ENCODE results near the gene ADAM10. TPM values are rescaled to one million over a fixed set of nuclear protein-coding genes. Genes with fewer than 3 reads are reported as not detected.

Gene ADAM10
- total and polyA plus RNA-seq, 2 of the 8 experiments (the other 6 are each of a cell fraction or from before 2014, with no cell fraction given) = 46.5 to 163 TPM

- Histone ChIP-seq H3K14ac (ENCODE audit: insufficient read length) (no peak overlapping the region), H3K18ac (ENCODE audit: extremely low read depth, low read length) (no peak overlapping the region), H4K8ac (ENCODE audit: extremely low read depth, insufficient read depth, low read length) (no peak overlapping the region), H3K4me1 (replicated peaks in 1 of 4; ENCODE audit: control insufficient read depth in 3 of 4, insufficient read depth in 4 of 4, low read length in 3 of 4) (no peaks in the 10 kb centered on the region), H4K20me1 (replicated peaks in 1 of 2; ENCODE audit: control insufficient read depth in 1 of 2, insufficient read depth in 2 of 2, low read length in 2 of 2) (no peaks in the 10 kb centered on the region), H3K79me2 (ENCODE audit: control insufficient read depth in 1 of 2, insufficient read depth in 2 of 2, low read length in 2 of 2) (no peaks in the 10 kb centered on the region), H3K56ac (replicated peaks; ENCODE audit: insufficient read length, low read depth, low read length) (no peak overlapping the region), H2BK12ac (ENCODE audit: low read depth, low read length) (no peak overlapping the region), H2BK120ac (replicated peaks; ENCODE audit: low read depth, low read length) (no peak overlapping the region), H3K79me1 (ENCODE audit: low read depth, low read length) (no peaks in the 10 kb centered on the region), H2AFZ (ENCODE audit: low read length) (no peak overlapping the region), H3K4me2 (ENCODE audit: insufficient read depth in 1 of 2, low read depth in 2 of 2, low read length in 2 of 2) (no peak overlapping the region), H4K5ac (ENCODE audit: insufficient read length, low read depth, low read length) (no peak overlapping the region), H3K23ac (ENCODE audit: insufficient read length) (no peak overlapping the region), H3K4me3 (ENCODE audit: extremely low read depth in 1 of 4, insufficient read depth in 2 of 4, low read depth in 3 of 4, low read length in 4 of 4) (no peak overlapping the region), H2BK5ac (ENCODE audit: low read depth, low read length) (no peak overlapping the region), H3K27ac (ENCODE audit: low read depth, low read length) (no peak overlapping the region), H2AK5ac (ENCODE audit: low read depth, low read length) (no peak overlapping the region), H4K91ac (replicated peaks; ENCODE audit: insufficient read length, low read length) (no peak overlapping the region), H2BK20ac (ENCODE audit: low read length) (no peak overlapping the region), H3K23me2 (ENCODE audit: low read depth, low read length) (no peaks in the 10 kb centered on the region), H3K36me3 (ENCODE audit: control insufficient read depth in 2 of 4, insufficient read depth in 4 of 4, low read length in 3 of 4) (no peaks in the 10 kb centered on the region), H2BK15ac (ENCODE audit: low read length) (no peak overlapping the region), H3K27me3 (replicated peaks in 1 of 4; ENCODE audit: control insufficient read depth in 3 of 4, extremely low read depth in 1 of 4, insufficient read depth in 3 of 4, low read length in 3 of 4) (no peaks in the 10 kb centered on the region), H3K9ac (replicated peaks in 1 of 4; ENCODE audit: extremely low read depth in 1 of 4, low read depth in 3 of 4, low read length in 3 of 4) (no peak overlapping the region), H3K9me3 (ENCODE audit: insufficient read depth in 2 of 2, low read depth in 1 of 2, low read length in 1 of 2) (no peaks in the 10 kb centered on the region), H3K4ac (replicated peaks; ENCODE audit: insufficient read length, low read depth, low read length) (no peak overlapping the region)
- CTCF ChIA-PET (ENCODE audit: partially characterized antibody) = interaction anchor here (0.7 to 1.9 kb wide), 9 partner anchors 9 to 354 kb away, joined by 3 to 6 read pairs (median 5); no protein-coding TSS in a partner anchor
- FAIRE-seq (no peak), DNase-seq (ENCODE audit: low read depth in 1 of 2, low spot score in 2 of 2) (no peak)
- 90% methylated on average over 4 of the region's 4 CpGs; no CpG with 5 or more reads in 1 of the 2 experiments for WGBS, 2 experiments (ENCODE audit: extremely low coverage in 1 of 2, insufficient coverage in 1 of 2, insufficient read length in 1 of 2, insufficient replicate concordance in 2 of 2, low coverage in 1 of 2, low lambda C conversion rate in 2 of 2, missing lambda C conversion rate in 1 of 2)
- POLR2A ChIA-PET (ENCODE audit: partially characterized antibody) = interaction anchor here (0.5 kb wide), 1 partner anchor 28 kb away, joined by 3 read pairs; no protein-coding TSS in a partner anchor
- no peak for TF ChIP-seq BACH1 (IDR thresholded peaks at IDR 0.05; ENCODE audit: low read length)
- no peak for TF ChIP-seq CTCF (IDR thresholded peaks at IDR 0.05; ENCODE audit: control extremely low read depth in 1 of 3, insufficient read depth in 1 of 3, low read depth in 1 of 3, low read length in 3 of 3)
- TF ChIP-seq EZH2 (IDR thresholded peaks at IDR 0.05; ENCODE audit: low read depth, low read length, severe bottlenecking) = no peak
- TF ChIP-seq SP4 (IDR thresholded peaks at IDR 0.05; ENCODE audit: low read length) = no peak
- no peak for TF ChIP-seq RFX5 (IDR thresholded peaks at IDR 0.05; ENCODE audit: borderline replicate concordance, low read depth, low read length)
- no peak for TF ChIP-seq NANOG (IDR thresholded peaks at IDR 0.05; ENCODE audit: insufficient read depth, low read depth, low read length, poor library complexity, severe bottlenecking)
Measured at GRCh38 chr15:58574631-58575030, 174.9 kb downstream of the ADAM10 start.

Measured in H1 (cell line).